Measurements from ENCODE around the gene ZBTB4.

DNA sequence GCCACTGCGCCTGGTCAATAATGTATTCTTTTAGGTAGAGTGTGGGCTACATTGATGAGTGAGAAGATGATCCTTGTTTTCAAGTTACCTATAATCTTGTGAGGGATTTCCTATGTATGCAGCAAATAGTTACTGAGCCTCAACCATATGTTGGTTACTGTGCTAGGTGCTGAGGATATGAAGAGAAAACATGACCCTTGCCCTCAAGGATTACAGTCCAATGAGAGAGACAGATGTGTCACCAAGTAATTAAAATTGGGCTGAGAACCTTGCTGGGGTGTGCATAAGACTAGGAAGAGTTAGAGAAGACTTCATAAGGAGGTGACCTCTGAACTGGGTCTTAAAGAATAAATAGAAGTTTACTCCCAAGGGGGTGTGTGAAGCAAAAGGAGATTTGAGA is 12.2 kb upstream of the ZBTB4 start:
- TF ChIP-seq, protein P1, sequence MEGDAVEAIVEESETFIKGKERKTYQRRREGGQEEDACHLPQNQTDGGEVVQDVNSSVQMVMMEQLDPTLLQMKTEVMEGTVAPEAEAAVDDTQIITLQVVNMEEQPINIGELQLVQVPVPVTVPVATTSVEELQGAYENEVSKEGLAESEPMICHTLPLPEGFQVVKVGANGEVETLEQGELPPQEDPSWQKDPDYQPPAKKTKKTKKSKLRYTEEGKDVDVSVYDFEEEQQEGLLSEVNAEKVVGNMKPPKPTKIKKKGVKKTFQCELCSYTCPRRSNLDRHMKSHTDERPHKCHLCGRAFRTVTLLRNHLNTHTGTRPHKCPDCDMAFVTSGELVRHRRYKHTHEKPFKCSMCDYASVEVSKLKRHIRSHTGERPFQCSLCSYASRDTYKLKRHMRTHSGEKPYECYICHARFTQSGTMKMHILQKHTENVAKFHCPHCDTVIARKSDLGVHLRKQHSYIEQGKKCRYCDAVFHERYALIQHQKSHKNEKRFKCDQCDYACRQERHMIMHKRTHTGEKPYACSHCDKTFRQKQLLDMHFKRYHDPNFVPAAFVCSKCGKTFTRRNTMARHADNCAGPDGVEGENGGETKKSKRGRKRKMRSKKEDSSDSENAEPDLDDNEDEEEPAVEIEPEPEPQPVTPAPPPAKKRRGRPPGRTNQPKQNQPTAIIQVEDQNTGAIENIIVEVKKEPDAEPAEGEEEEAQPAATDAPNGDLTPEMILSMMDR (IDR thresholded peaks at IDR 0.05; ENCODE audit: low read length): no peak
- no peak for TF ChIP-seq EZH2 (IDR thresholded peaks at IDR 0.05; ENCODE audit: borderline replicate concordance, low read length)
